Measurements from ENCODE around the gene TMEM143.
"Not testable (repeated sequence)": the region's sequence is repeated elsewhere in the genome, so short reads cannot be mapped to it uniquely, and the experiment has no call there.

The TMEM143 gene

DNA sequence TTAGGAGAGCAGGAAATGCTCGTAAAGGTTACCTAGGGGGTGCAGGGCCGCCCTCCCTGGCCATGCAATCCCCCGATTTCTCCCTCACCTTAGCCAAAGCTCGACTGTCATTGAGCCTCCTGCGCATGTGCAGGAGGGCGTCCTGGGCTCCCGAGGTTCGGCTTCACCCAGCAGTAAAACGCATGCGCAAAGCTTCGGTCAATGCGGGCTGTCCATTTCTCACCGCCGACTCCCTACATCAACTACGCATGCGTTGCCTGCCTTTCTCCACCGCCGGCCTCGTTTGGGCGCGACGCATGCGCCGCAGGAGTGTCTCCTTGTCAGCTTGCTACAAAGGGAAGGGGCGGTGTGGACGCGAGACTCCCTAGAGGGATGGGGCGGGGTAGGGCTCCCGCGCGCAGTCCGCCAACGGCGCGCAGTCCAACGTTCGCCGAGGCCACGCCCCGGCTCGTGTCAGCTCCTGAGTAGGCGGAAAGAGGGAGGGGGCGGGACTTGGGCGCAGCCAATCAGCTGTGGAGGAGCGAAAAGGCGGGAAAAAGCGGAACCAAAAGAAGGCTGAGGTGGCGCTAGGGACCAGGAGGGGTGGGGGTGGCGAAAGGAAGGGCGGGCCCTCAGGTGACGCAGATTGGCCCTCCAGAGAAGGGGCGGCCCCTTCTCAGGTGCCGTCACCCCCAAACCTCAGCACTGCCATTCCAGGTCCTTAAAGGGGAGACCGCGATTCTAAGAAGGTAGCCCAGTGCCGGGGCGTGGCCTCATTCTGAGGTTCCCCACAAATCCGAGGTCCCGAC lies at the start of gene TMEM143, which contains the start of gene SYNGR4:
TSS of gene TMEM143 (minus strand) at position 131 of the 788 bp plus-strand sequence. CDS start at position 111, 20 bp downstream.
TSS of gene SYNGR4 (plus strand) at position 558 of the 788 bp plus-strand sequence. CDS start 1,476 bp downstream, outside the sequence.
- peak; percentile 94 to 97 for DNase-seq

DNA sequence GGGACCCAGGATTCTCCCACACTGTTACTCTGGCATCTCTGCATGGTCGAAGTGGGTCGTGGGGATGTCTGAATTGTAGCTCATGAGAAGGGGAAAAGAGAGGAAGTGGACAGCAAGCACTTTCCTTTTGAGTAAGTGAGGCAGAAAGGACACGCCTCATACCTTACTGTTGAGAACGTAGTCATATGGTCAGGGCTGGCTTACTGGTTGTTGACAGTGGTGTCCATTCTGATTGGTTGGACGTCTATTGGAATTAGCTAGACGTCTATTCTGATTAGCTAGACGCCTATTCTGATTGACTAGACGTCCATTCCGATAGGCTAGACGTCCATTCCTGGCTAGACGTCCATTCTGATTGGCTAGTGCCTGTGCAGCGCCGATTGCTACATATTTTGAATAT lies 42.1 kb upstream of the TMEM143 start:
- DNase-seq, result no peak

DNA sequence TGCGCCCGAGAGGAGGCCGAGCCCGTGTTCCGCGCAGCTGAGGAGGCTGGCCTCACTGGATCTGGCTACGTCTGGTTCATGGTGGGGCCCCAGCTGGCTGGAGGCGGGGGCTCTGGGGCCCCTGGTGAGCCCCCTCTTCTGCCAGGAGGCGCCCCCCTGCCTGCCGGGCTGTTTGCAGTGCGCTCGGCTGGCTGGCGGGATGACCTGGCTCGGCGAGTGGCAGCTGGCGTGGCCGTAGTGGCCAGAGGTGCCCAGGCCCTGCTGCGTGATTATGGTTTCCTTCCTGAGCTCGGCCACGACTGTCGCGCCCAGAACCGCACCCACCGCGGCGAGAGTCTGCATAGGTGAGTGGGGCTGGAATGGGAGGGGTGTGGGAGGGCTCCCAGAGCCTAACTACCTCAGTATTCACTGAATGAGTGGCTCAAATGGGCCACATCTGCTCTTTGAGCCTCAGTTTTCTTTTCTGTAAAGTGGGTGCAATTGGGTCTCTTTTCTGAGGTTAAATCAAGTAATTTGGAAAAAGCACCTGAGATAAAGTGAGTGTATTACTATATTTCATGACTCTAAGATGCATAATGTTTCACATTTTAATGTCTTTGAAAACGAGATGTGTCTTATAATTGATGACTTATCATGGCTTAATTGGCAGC lies 41.4 kb upstream of the TMEM143 start:
- DNase-seq, result no peak

DNA sequence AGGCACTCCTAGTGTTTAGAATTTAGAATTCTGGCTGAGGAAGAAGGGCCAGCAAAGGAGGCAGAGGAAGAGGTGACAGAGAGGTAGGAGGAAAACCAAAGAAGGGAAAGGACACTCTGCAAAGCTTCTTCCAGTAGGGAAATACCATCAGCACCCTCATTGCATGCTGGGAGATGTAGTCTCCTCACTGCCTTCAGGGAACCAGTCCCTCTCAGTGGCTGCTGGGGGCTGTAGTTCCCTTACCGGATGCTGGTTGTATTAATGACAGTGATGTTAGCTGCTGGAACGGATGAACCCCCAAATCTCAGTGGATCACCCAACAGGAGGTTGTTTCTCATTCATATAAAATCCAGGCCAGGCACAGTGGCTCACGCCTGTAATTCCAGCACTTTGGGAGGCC lies 39.9 kb upstream of the TMEM143 start:
- DNase-seq, result peak in 1 of 2 experiments; percentile 19

DNA sequence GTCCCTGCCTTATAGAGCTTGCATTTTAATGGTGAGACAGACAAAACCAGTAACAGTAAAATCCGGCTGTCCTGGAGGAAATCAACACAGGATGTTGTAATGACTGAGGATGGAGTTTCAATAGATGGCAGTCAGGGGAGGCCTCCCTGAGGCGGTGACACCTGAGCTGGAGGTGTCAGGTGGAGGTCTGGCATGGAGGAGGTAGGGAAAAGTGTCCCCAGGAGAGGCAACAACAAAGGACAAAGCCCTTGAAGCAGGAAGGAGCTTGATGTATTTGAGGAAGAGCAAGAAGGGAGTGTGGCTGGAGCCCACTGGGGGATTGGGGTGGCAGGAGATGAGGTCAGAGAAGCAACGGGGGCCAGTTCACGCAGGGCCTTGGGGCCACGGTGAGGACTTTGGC lies 37.5 kb upstream of the TMEM143 start:
- no peak for DNase-seq

DNA sequence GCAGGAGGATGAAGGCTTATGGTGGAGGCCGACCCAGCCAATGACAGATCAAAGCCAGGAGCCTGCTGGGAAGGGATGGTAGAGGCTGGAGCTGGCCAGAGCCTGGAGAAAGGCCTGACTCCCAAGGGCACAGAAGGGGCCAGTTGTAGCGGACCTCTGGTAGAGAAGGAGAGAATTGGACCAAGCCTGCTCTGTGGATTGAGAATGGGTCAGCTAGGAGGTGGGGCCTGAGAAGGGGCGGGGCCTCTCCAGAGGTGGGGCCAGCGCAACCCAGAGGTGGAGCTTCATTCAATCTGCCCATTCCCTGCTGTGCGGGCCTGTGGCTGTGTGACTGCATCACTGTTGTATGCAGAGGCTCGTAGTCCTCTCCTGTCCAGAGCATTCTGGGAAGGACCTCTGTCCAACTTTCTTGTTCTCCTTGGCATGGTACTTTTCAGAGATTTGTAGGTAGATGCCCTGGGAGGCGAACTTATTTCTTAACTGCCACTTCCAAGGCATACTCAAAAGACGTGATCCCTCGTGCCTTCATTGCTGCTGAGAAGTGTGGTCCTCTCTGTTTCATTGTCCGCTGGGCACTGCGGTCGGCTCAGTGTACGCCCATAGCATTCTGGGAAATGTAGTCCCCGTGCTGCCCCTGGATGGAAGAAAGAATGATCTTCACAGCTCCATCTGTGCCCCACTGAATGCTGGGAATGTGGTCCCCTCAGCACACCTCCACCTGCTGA lies 36.4 kb upstream of the TMEM143 start:
- DNase-seq, result no peak

DNA sequence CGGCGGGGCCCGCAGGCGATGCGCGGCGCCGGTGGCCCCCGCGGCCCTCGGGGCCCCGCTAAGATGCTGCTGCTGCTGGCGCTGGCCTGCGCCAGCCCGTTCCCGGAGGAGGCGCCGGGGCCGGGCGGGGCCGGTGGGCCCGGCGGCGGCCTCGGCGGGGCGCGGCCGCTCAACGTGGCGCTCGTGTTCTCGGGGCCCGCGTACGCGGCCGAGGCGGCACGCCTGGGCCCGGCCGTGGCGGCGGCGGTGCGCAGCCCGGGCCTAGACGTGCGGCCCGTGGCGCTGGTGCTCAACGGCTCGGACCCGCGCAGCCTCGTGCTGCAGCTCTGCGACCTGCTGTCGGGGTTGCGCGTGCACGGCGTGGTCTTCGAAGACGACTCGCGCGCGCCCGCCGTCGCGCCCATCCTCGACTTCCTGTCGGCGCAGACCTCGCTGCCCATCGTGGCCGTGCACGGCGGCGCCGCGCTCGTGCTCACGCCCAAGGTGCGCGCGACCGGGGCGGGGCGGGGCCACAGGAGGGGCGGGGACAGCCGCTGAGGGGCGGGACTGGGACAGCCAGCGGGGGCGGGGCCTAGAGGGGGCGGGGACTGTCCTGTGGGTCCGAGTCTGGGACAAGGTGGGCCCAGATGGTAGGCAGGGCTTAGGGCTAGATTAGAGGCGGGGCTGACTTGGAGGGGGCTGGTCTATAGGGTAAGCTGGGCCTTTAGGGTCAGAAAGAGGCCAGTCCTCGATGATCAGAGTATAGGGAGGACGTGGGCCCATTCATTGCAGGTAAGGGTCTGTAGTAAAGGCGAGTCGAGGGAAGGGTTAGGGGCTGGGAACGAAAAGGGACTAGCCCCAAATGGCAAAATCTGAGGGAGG lies 34.9 kb upstream of the TMEM143 start:
- peak; percentile 72 to 73 for DNase-seq

DNA sequence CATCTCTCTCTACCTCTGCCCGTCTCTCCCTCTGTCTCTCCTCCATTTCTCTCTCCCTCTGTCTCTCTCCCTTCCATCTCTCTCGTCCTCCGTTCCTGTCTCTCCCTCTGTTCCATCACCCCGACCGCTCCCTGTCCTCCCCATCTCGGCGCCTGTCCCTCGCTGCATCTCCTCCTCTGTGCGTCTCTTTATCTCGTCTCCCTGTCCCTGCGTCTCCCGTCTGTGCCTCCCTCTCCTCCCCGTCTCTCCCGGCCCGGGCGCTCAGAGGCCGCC lies 34.3 kb upstream of the TMEM143 start:
- DNase-seq, result no peak

DNA sequence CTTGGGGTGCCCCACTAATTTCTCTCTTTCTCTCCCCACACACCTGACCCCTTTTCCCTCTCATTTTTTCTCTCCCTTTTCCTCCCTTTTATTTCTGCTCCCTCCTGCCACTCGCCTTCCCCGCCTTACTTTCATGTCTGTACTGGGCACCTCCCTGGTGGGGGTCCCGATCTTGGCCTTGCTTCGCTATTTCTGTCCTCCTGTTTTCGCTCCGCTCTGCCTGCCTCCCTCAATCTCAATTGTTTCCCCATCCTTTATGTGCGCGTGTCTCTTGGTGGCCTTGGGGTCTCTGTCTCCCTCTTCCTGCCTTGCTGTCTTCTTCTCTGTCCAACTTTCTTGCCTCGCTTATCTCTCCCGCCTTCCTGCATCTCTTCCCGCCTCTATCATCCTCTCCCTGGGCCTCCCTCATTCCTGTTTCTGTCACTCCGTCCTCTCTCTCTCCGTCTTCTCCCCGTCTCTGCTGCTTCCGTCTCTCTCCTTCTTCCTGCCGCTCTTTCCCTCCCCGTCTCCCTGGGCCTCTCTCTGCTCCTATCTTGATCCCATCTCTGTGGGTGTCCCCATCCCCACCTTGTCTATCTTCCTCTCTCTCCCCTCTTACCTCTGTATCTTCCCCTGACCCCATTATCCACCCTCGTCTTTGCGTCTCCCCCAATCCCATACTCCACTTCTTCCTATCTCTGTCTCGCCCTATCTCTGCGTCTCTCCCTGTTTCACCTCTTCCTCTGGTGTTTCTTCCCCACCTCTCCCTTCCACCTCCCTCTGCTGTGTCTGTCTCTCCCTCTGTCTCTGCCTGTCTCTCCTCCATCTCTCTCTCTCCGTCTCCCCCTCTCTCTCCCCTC lies 33.7 kb upstream of the TMEM143 start:
- no peak for DNase-seq

DNA sequence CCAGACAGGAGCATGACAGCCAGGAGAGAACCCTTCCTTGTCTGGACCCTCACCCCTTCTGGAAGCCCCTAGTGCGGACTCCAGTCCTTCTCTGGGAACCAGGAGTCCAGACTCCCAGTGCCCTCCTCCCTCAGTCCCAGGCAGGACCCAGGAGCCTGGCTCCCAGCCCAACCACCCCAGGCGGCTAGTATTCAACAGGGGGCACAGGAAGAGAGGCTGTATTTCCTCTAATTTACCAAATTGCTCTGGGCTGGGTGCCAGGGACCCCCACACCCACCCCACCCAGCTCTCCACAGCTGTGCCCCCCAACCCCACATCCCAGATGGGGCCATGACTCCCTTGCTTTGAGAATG lies 33.1 kb upstream of the TMEM143 start:
- no peak for DNase-seq

DNA sequence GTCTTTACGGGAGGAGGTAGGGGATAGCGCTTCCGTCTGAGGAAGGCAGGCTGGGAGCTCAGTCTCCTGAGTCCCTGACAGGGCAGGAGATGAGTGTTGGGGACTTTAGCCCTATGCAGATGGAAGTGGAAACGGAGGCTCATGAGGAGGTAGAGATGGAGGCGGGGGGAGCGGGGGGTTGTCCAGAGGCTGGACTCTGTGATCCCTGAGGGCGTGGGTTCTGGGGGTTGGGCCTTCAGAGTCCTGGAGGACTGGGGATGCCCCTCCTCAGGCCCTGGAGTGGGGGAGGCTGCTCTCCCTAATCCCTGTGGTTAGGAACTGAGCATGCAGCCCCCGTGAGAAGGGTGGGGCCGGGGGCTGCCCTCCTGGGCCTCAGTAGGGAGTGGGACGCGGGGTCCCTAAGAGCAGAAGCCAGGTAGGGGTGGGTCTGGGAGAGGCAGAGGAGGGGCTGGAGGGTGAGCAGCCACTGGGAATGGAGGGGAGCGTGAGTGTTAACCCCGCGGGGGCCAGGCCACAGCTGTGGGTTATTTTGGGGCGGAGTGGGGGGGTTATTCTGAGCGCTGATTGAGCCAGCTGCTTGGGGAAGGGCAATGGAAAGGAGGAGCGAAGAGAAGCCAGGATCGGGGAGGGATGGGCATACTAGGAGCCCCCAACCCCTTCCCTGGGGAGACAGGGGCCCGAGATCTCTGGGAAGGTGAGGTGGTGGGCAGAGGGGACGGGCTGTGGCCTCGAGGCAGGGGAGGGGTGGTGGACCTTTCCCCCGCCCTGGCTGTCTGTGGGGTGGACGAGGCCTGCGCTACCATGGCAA lies 32.5 kb upstream of the TMEM143 start:
- DNase-seq, result no peak

DNA sequence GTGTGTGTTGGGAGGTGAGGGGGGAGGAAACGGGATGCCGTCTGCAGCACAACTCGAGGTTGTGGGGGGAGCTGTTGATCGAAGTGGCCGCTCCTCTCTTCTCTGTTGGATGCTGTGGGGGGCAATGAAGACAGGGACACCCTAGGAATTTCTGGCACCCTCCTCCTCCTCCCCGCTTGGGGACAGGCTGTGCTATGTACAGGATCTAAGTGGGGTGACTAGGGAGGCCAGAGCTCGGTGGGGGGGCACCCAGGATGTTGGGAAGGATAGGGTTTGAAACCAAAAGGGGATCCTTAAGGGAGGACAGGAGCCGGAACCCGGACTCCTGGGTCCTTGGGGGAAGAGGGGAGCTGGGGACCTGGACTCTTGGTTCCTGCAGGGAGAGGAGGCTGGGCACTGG lies 31.8 kb upstream of the TMEM143 start:
- no peak for DNase-seq

DNA sequence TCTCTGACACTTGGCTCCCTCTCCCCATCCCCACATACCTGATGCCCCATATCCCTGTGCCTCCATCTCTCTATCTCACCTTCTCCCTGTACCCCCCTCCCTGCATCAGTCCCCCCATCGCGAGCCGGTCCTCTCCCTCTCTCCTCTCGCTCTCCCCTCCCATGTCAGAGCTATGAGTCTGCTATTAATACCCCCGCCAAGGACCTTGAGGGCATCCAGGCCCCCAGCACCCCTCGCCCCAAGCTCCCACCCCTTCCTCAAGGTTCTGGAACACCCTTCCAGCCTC lies 31.4 kb upstream of the TMEM143 start:
- no peak for DNase-seq

DNA sequence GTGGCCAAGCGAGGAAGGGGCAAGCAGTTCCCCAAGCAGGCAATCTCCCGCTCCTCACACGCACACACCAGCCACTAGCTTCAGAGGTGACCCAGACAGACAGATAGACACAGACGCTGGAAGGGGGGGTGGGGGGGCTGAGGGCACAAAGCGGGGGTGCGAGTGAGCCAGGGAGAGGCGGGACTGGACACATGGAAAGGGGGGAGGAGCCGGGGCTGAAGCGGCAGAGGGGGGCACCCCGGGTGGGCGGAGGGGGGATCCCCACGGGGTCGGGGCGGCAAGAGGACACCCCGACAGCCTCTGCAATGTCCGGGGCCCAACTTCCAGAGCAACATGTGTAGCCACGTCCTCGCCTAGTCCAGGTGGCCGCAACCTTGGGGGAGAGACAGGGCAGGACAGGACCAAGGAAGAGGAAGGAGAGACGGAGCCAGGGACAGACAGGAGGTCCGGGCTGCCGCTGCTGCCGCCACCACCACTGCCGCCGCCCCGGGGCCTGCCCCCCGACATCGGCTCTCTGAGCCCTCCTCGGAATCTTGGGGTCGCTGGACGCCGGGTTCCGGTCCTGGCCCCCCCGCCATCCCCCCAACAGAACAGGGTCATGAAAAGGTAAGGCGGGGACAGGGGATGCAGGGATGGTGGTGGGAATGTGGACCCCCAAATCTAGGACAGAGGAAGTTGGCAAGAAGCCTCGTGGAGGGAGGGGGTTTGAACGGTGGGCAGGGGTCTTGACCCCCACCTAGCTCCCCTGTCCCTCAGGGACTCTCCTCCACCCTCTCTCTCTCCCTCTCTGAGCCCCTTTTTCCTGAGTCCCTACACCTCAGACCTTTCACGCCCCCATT lies 30.8 kb upstream of the TMEM143 start:
- no peak for DNase-seq

DNA sequence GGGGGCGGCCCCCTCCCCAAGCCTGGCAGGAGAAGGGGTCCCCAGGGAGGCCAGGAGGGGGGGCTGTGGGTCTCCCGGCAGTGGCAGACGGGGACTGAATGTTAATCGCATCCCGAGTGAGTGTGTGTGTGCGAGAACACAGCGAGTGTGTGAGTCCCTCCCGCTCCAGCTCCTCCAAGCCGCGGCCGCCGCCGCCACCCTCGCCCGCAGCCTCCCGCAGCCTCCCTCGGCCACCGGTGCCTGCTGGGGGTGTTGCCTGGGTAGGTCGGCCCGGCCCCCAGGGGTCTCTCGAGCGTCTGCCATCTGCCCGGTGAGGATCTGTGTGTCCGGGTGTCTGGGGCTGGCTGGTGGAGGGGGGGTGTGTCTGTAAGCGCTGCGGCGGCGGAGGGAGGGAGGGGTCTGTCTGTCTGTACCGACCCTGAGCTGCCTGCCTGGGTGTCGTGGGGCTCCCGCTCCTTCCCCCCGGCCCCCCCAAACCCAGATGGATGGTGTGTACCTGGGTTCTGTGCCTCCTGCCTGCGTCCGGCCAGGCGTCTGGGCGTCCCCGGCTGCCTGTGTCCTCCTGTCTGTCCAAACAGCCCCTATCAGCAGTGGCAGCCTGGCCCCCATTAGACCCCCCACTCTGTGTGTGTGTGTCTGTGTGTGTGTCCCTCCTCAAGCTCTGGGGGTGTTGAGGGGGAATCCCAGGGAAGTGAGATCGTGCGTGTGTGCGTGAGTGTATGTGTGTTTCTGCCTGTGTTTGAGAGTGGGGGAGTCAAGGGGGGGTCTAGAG lies 30.0 kb upstream of the TMEM143 start, which contains the start of gene GRIN2D:
TSS of gene GRIN2D (plus strand) at position 110 of the 772 bp plus-strand sequence. CDS start 4,725 bp downstream, outside the sequence.
- no peak for DNase-seq

DNA sequence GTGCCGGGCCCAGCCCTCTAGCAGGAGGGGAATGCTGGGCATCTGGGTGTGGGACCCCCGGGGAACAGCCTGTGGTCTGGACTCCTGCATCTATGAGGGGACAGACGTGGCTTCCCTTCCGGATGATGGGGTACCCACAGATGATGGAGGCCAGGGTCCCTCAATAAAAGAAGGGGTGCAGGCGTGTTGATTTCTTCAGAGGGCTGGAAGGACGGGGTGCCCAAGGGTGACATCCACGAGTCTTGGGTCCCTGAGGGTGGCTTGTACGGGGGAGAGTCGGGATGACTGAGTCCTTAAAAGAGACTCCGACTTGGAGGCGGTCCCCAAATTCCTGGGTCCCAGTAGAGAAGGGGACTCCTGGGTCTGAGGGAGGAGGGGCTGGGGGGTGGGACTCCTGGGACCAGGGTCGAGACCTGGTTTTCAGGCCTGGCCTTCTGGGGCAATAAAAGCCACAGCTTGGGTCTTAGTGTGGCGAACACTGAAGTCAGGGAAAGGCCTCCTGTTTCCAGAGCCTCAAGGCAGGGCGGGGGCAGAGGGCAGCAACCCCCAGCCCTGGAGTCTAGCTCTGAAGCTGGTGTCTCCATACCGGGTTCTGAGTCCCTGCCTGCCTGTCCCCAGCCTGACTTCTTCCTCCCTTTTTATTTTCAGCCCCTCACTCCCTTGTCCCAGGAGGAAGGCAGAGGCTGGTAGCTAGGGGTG lies 29.3 kb upstream of the TMEM143 start:
- DNase-seq, result no peak

DNA sequence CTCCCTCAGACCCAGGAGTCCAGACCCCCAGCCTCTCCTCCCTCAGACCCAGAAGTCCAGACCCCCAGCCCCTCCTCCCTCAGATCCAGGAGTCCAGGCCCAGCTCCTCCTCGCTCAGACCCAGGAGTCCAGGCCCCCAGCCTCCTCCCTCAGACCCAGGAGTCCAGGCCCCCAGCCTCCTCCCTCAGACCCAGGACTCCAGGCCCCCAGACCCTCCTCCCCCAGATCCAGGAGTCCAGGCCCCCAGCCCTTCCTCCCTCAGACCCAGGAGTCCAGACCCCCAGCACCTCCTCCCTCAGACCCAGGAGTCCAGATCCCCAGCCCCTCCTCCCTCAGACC lies 28.2 kb upstream of the TMEM143 start:
- not testable (repeated sequence) for DNase-seq

DNA sequence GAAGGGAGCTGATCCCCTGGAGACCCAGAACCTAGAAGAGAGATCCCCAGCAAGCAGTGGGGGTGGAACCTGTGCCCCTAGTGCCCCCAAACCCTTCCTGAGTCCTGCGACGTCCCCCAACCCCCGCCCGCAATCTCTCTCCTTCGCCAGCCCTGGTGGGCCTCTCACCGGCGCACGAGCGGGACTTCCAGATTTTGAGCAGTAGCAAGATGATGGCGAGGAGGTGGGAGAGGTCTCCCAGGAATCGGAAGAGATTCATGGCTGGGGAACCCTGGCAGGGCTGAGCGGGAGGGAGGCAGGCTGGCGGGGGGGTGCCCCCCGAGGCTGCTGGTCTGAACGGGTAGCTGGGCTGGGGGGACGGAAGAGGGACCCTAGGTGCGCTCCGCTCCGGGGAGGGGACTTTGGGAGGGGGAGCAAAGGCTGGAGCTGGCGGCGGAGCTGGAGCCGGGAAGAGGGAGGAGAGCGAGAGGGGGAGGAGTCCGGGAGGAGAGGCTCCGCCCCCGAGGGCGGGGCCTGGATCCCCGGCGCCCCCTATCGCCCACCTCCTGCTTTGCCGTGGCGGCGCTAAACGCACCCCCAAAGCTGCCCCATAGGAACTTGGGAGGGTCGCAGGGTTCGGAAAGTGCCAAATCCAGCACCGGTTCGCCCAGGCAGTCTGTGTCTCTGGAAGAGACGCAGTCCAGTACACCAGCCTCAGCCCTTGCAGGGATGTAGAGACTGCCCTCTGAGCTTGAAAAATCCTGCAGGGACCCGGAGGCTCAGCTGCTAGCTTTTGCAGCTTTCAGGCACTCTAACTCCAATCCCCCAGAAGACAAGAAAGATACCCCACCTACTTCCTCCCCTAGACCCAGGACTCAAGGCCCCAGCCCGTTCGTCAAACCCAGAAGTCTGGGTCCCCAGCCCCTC lies 27.6 kb upstream of the TMEM143 start, which contains the start of gene KDELR1:
TSS of gene KDELR1 (minus strand) at position 452 of the 906 bp plus-strand sequence. CDS start at position 259, 193 bp downstream.
- DNase-seq, result peak; percentile 59 to 61

Measured in activated CD4-positive, alpha-beta T cell treated with anti-CD3 and anti-CD28 coated beads, Interleukin-2, amount 50 U/mL, for 4 hours (primary cell).